GM12875 (cell line): ENCODE measurements around the gene FRZB.

Experiments
- H3K4me3 ChIP-seq: one replicate; pipeline ENCODE4 v1.5.1; 2011; ENCODE audit warnings: low read depth, low read length, control low read depth
- TF ChIP-seq, protein P1 (sequence below): IDR thresholded peaks from 2 replicates; pipeline ENCODE4 v1.5.1; 2011; ENCODE audit warnings: low read depth, mild to moderate bottlenecking, control low read depth, inconsistent platforms, low read length, moderate library complexity, borderline replicate concordance; ENCODE audit not compliant: insufficient read depth

FRZB gene

GRCh38 chr2:182868054-182868796 is 1.8 kb upstream of the FRZB start:
- H3K4me3 ChIP-seq = no peak overlapping the region
- TF ChIP-seq, protein P1, sequence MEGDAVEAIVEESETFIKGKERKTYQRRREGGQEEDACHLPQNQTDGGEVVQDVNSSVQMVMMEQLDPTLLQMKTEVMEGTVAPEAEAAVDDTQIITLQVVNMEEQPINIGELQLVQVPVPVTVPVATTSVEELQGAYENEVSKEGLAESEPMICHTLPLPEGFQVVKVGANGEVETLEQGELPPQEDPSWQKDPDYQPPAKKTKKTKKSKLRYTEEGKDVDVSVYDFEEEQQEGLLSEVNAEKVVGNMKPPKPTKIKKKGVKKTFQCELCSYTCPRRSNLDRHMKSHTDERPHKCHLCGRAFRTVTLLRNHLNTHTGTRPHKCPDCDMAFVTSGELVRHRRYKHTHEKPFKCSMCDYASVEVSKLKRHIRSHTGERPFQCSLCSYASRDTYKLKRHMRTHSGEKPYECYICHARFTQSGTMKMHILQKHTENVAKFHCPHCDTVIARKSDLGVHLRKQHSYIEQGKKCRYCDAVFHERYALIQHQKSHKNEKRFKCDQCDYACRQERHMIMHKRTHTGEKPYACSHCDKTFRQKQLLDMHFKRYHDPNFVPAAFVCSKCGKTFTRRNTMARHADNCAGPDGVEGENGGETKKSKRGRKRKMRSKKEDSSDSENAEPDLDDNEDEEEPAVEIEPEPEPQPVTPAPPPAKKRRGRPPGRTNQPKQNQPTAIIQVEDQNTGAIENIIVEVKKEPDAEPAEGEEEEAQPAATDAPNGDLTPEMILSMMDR = no peak

DNA sequence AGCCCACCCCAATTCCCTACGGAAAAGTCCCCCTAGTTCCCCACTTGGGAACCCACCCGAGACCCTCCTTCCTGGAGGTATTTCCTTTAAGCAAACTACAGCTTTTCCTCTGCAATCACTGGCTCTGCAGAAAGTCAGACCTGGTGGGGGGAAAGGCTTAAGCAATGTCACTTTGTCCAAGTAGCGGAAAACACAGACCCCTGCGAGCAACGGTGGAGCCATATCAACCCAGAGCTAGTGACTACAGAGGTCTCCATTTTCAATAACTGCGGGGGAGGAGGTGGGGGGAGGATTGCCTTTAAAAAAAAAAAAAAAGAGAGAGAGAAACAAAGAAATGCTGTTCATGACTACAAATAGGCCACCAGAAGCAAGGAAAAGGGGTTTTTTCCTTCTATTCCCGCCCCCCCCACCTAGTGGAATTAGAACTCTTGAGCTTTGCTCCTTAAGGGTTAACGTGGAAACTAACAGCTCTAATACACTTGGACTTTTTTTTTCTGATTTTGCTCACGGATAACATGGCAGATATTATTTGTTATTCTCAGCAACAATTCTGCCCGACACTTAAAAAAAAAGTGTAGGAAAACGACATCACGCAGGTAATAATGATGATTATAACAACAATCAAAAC is 1.1 kb upstream of the FRZB start:
- no peak overlapping the region for H3K4me3 ChIP-seq
- TF ChIP-seq, protein P1 = no peak

DNA sequence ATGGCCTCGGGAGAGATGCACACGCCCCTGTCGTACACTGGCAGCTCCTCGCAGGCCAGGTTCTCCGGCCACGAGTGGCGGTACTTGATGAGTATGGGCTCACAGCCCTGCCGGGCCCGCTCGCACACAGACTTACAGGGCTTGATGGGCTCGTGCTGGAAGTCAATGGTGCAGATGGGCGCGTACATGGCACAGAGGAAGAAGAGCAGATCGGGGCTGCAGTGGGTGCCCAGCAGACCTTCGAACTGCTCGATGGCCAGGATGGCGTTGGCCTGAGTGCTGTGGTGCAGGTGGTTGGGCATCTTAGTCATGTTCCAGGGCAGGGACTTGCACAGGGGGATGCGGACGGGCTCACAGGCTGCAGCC is 359 bp downstream of the FRZB start:
- H3K4me3 ChIP-seq = no peak overlapping the region
- TF ChIP-seq, protein P1 = no peak

GRCh38 chr2:182864949-182865570 is 1.4 kb downstream of the FRZB start:
- H3K4me3 ChIP-seq = no peak overlapping the region
- TF ChIP-seq, protein P1 = no peak

DNA sequence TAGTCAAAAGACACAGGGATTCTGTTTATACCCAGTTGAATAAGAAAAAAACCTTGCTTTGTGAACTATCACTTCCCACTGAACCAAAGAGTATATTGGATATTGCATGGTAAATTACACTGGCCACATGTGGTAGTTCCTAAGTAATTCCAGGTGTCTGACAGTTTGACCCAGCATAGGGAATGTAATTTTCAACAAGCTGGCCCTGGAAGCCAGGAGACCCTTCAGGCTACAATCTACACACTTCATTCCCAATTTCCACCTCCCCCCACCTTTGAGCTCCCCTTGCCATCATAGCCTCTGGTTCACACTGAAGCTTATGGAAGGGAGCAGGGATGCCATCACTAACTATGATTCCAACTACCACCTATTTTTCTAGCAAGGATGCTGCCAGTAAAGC is 2.8 kb downstream of the FRZB start:
- TF ChIP-seq, protein P1 = no peak
- no peak overlapping the region for H3K4me3 ChIP-seq

DNA sequence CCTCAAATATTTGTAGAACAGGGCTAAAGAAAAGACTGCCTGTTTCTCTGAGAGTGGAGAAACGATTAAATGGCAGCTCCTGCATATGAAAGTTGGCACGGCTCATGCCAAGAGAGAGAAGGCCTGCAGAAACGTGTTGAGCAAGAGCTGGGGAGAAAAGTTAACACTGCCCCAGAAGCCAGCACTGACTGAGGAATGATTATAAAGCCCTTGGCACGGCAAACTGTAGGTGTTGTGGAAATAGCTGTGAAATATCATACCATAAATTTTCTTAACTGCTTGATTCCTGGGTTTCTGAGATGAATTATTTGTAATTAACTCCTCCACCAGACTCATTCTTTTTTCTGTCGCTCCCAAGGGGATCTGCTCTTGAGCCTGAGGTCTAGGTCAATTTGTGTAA is 4.3 kb downstream of the FRZB start:
- H3K4me3 ChIP-seq = no peak overlapping the region
- TF ChIP-seq, protein P1 = no peak

DNA sequence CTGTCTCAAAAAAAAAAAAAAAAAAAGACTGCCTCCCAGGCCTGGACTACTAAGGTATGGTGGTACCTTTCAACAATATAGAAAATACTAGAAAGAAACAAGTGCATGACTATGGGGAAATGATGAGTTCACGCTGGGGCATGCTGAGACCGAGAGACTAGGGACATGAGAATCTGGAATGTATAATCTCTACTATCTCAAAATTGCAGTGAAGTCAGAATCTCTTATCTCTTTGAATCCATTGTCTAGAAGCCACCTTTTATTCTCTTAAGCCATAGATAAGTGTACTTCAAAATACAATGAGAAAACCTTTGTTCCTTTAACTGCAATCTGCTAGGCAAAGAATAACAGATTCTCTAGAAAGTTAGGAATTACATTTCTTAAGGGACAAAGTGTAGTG is 5.6 kb downstream of the FRZB start:
- no peak overlapping the region for H3K4me3 ChIP-seq
- TF ChIP-seq, protein P1 = no peak
